Midbrain (tissue), 1 donor: Measurements from ENCODE around the gene RNF25.

Experiments
- DNase-seq: peaks from one replicate; lab custom pipeline; 2025; lab: John Stamatoyannopoulos, UW

RNF25 gene

GRCh38 chr2:218679119-218679518 is 7.3 kb upstream of the RNF25 start:
- DNase-seq: no peak

- DNase-seq: no peak
These were observed 627 bp downstream of the RNF25 start for GRCh38 chr2:218671097-218671653.

GRCh38 chr2:218664653-218665052 is 7.1 kb downstream of the RNF25 start:
- DNase-seq: no peak

- no peak for DNase-seq
These were observed 7.9 kb downstream of the RNF25 start for GRCh38 chr2:218663901-218664300.

- DNase-seq: no peak
These were observed 9.0 kb downstream of the RNF25 start for GRCh38 chr2:218662827-218663226.

GRCh38 chr2:218662377-218662776 is 9.4 kb downstream of the RNF25 start:
- no peak for DNase-seq

- no peak for DNase-seq
These were observed 11.8 kb downstream of the RNF25 start for GRCh38 chr2:218659988-218660358.

GRCh38 chr2:218659258-218659987 is 12.4 kb downstream of the RNF25 start, which contains the start of the genes BCS1L and ZNF142:
Gene BCS1L, plus strand, starts transcription at chr2:218659683. Its CDS starts 1,305 bp downstream, at chr2:218660988.
Gene ZNF142, minus strand, starts transcription at chr2:218659623. Its CDS starts 3,194 bp downstream, at chr2:218656429.
- peak; percentile 91 for DNase-seq

GRCh38 chr2:218658671-218659257 is 13.0 kb downstream of the RNF25 start:
- DNase-seq: no peak

- no peak for DNase-seq
These were observed 16.1 kb downstream of the RNF25 start for GRCh38 chr2:218655751-218656150.

GRCh38 chr2:218648787-218649100 is 23.1 kb downstream of the RNF25 start:
- no peak for DNase-seq

GRCh38 chr2:218648088-218648786 is 23.6 kb downstream of the RNF25 start:
- peak; percentile 46 for DNase-seq

GRCh38 chr2:218645126-218645525 is 26.7 kb downstream of the RNF25 start:
- DNase-seq: no peak

GRCh38 chr2:218644721-218645120 is 27.1 kb downstream of the RNF25 start:
- DNase-seq: no peak

- DNase-seq: no peak
These were observed 28.0 kb downstream of the RNF25 start for GRCh38 chr2:218643751-218644310.

GRCh38 chr2:218642786-218643185 is 29.0 kb downstream of the RNF25 start:
- no peak for DNase-seq

- no peak for DNase-seq
These were observed 29.6 kb downstream of the RNF25 start for GRCh38 chr2:218642121-218642656.

- no peak for DNase-seq
These were observed 33.4 kb downstream of the RNF25 start for GRCh38 chr2:218638372-218638771.

GRCh38 chr2:218635719-218636118 is 36.1 kb downstream of the RNF25 start:
- DNase-seq: no peak

- no peak for DNase-seq
These were observed 40.0 kb downstream of the RNF25 start for GRCh38 chr2:218631837-218632236.

- no peak for DNase-seq
These were observed 43.9 kb downstream of the RNF25 start for GRCh38 chr2:218627939-218628338.

- no peak for DNase-seq
These were observed 45.4 kb downstream of the RNF25 start for GRCh38 chr2:218626369-218626768.
